ENCODE measurements around the gene SULT4A1.

SULT4A1 gene

GRCh38 chr22:43901976-43902643 lies 39.8 kb upstream of the SULT4A1 start:
- POLR2A ChIA-PET: no interaction called here
- CTCF ChIA-PET: interaction anchor here (4.5 kb wide), 1 partner anchor 19 kb away, joined by 21 read pairs; no protein-coding TSS in a partner anchor
- no peak for DNase-seq (ENCODE audit: extremely low spot score)
- no peak for TF ChIP-seq CTBP1 (IDR thresholded peaks at IDR 0.05; ENCODE audit: borderline replicate concordance)
- TF ChIP-seq ZNF384 (IDR thresholded peaks at IDR 0.05): no peak
- TF ChIP-seq ELF4 (IDR thresholded peaks at IDR 0.05): no peak
- TF ChIP-seq FOXM1 (IDR thresholded peaks at IDR 0.05; ENCODE audit: borderline replicate concordance): no peak
- no peak for TF ChIP-seq FOXK2 (IDR thresholded peaks at IDR 0.05)
- TF ChIP-seq PKNOX1 (IDR thresholded peaks at IDR 0.05): no peak
- no peak for TF ChIP-seq LEF1 (IDR thresholded peaks at IDR 0.05; ENCODE audit: borderline replicate concordance)

- CTCF ChIA-PET: interaction anchor here (0.6 to 4.5 kb wide), 3 partner anchors 16 to 32 kb away, joined by 3 to 21 read pairs (median 4); no protein-coding TSS in a partner anchor
- POLR2A ChIA-PET: no interaction called here
Measured at GRCh38 chr22:43900206-43900605, 37.9 kb upstream of the SULT4A1 start.

GRCh38 chr22:43897751-43898261 lies 35.5 kb upstream of the SULT4A1 start:
- ChIA-PET POLR2A (interaction anchor here (1.0 to 1.7 kb wide), 3 partner anchors 13 to 57 kb away, joined by 3 to 6 read pairs (median 3); partner anchors contain the start of gene PNPLA3), CTCF (interaction anchor here (0.6 to 4.5 kb wide), 4 partner anchors 13 to 78 kb away, joined by 4 to 21 read pairs (median 6); no protein-coding TSS in a partner anchor)
- TF ChIP-seq ZNF384 (IDR thresholded peaks at IDR 0.05) (no peak), SUZ12 (IDR thresholded peaks at IDR 0.05) (no peak), FOXK2 (IDR thresholded peaks at IDR 0.05) (no peak), LEF1 (IDR thresholded peaks at IDR 0.05; ENCODE audit: borderline replicate concordance) (no peak), TARDBP (IDR thresholded peaks at IDR 0.05) (no peak), ARNT (IDR thresholded peaks at IDR 0.05) (no peak), ELF4 (IDR thresholded peaks at IDR 0.05) (no peak), BHLHE40 (IDR thresholded peaks at IDR 0.05; ENCODE audit: borderline replicate concordance) (no peak), CTBP1 (IDR thresholded peaks at IDR 0.05; ENCODE audit: borderline replicate concordance) (no peak), HDGF (IDR thresholded peaks at IDR 0.05; ENCODE audit: borderline replicate concordance) (no peak), FOXM1 (IDR thresholded peaks at IDR 0.05; ENCODE audit: borderline replicate concordance) (no peak), NFRKB (IDR thresholded peaks at IDR 0.05) (no peak), PKNOX1 (IDR thresholded peaks at IDR 0.05) (no peak), L3MBTL2 (conservative IDR thresholded peaks at IDR 0.05) (no peak), FOXA1 (IDR thresholded peaks at IDR 0.05) (no peak), SP1 (IDR thresholded peaks at IDR 0.05) (no peak)
- DNase-seq (ENCODE audit: extremely low spot score): no peak

More at GRCh38 chr22:43900206-43900605, 37.9 kb upstream of the SULT4A1 start:
- no peak for DNase-seq (ENCODE audit: extremely low spot score)
- TF ChIP-seq PKNOX1 (IDR thresholded peaks at IDR 0.05) (0 out of 2 replicates have a peak, but pooled peaks have one; percentile 23), BHLHE40 (IDR thresholded peaks at IDR 0.05; ENCODE audit: borderline replicate concordance) (no peak), FOXM1 (IDR thresholded peaks at IDR 0.05; ENCODE audit: borderline replicate concordance) (no peak)

- TF ChIP-seq PKNOX1 (IDR thresholded peaks at IDR 0.05) (no peak), BHLHE40 (IDR thresholded peaks at IDR 0.05; ENCODE audit: borderline replicate concordance) (no peak), SUZ12 (IDR thresholded peaks at IDR 0.05) (no peak), FOXK2 (IDR thresholded peaks at IDR 0.05) (no peak), FOXM1 (IDR thresholded peaks at IDR 0.05; ENCODE audit: borderline replicate concordance) (no peak), CTBP1 (IDR thresholded peaks at IDR 0.05; ENCODE audit: borderline replicate concordance) (no peak), TARDBP (IDR thresholded peaks at IDR 0.05) (no peak), HDGF (IDR thresholded peaks at IDR 0.05; ENCODE audit: borderline replicate concordance) (no peak), FOXA1 (IDR thresholded peaks at IDR 0.05) (no peak), ZNF384 (IDR thresholded peaks at IDR 0.05) (no peak), L3MBTL2 (conservative IDR thresholded peaks at IDR 0.05) (no peak), ELF4 (IDR thresholded peaks at IDR 0.05) (no peak), ARNT (IDR thresholded peaks at IDR 0.05) (no peak), SP1 (IDR thresholded peaks at IDR 0.05) (no peak), NFRKB (IDR thresholded peaks at IDR 0.05) (no peak), LEF1 (IDR thresholded peaks at IDR 0.05; ENCODE audit: borderline replicate concordance) (no peak)
- DNase-seq (ENCODE audit: extremely low spot score): no peak
- ChIA-PET POLR2A (no interaction called here), CTCF (interaction anchor here (1.1 to 1.3 kb wide), 2 partner anchors 11 to 13 kb away, joined by 9 to 10 read pairs; no protein-coding TSS in a partner anchor)
Measured at GRCh38 chr22:43895986-43896645, 33.8 kb upstream of the SULT4A1 start.

GRCh38 chr22:43894122-43894521 lies 31.8 kb upstream of the SULT4A1 start:
- ChIA-PET POLR2A (no interaction called here), CTCF (interaction anchor here (0.9 to 1.0 kb wide), 2 partner anchors 9 to 30 kb away, joined by 3 read pairs; partner anchors contain the start of gene PNPLA3)
- DNase-seq (ENCODE audit: extremely low spot score): no peak
- no peak for TF ChIP-seq SP1 (IDR thresholded peaks at IDR 0.05)
- TF ChIP-seq ARNT (IDR thresholded peaks at IDR 0.05): no peak
- no peak for TF ChIP-seq SUZ12 (IDR thresholded peaks at IDR 0.05)
- no peak for TF ChIP-seq TARDBP (IDR thresholded peaks at IDR 0.05)
- no peak for TF ChIP-seq FOXA1 (IDR thresholded peaks at IDR 0.05)
- no peak for TF ChIP-seq FOXM1 (IDR thresholded peaks at IDR 0.05; ENCODE audit: borderline replicate concordance)
- no peak for TF ChIP-seq BHLHE40 (IDR thresholded peaks at IDR 0.05; ENCODE audit: borderline replicate concordance)
- no peak for TF ChIP-seq ZNF384 (IDR thresholded peaks at IDR 0.05)
- no peak for TF ChIP-seq NFRKB (IDR thresholded peaks at IDR 0.05)
- no peak for TF ChIP-seq PKNOX1 (IDR thresholded peaks at IDR 0.05)
- no peak for TF ChIP-seq LEF1 (IDR thresholded peaks at IDR 0.05; ENCODE audit: borderline replicate concordance)
- no peak for TF ChIP-seq CTBP1 (IDR thresholded peaks at IDR 0.05; ENCODE audit: borderline replicate concordance)
- no peak for TF ChIP-seq ELF4 (IDR thresholded peaks at IDR 0.05)
- no peak for TF ChIP-seq FOXK2 (IDR thresholded peaks at IDR 0.05)

Data from HEK293T (cell line).